Endodermal cell (in vitro differentiated cells): ENCODE data around the gene TGFB2. TPM values are rescaled to one million over a fixed set of nuclear protein-coding genes. Genes with fewer than 3 reads are reported as not detected.

Source experiments
- DNase-seq: peaks from one replicate; pipeline ENCODE4 v3.0.0-alpha.2; 2017
- H3K27ac ChIP-seq: 2 replicates; pipeline ENCODE4 v1.5.1; 2013; ENCODE audit warnings: mild to moderate bottlenecking, low read depth, low read length, moderate library complexity
- H3K27me3 ChIP-seq: 2 replicates; pipeline ENCODE4 v1.6.1; 2013; ENCODE audit warnings: mild to moderate bottlenecking, low read length, moderate library complexity; ENCODE audit not compliant: insufficient read depth, control insufficient read depth, poor library complexity, severe bottlenecking
- H3K36me3 ChIP-seq: 2 replicates; pipeline ENCODE4 v1.7.0; 2013; ENCODE audit warnings: mild to moderate bottlenecking, low read length, moderate library complexity; ENCODE audit not compliant: control insufficient read depth, insufficient read depth
- H3K4me1 ChIP-seq: one replicate; pipeline ENCODE4 v1.7.0; 2013; ENCODE audit warnings: low read length; ENCODE audit not compliant: control insufficient read depth, insufficient read depth
- H3K4me3 ChIP-seq: 2 replicates; pipeline ENCODE4 v1.5.1; 2013; ENCODE audit warnings: mild to moderate bottlenecking, low read length, moderate library complexity
- H3K9ac ChIP-seq: 2 replicates; pipeline ENCODE4 v1.6.1; 2013; ENCODE audit warnings: mild to moderate bottlenecking, low read length, moderate library complexity; ENCODE audit not compliant: poor library complexity, severe bottlenecking; ENCODE audit errors: extremely low read depth
- H3K9me3 ChIP-seq: 2 replicates; pipeline ENCODE4 v1.6.1; 2013; ENCODE audit warnings: mild to moderate bottlenecking, low read length, moderate library complexity; ENCODE audit not compliant: control insufficient read depth
- H3K27ac Mint-ChIP-seq: 2 replicates; pipeline ENCODE4 v1.8.0; 2020; ENCODE audit warnings: mixed read lengths
- H3K27me3 Mint-ChIP-seq: 2 replicates; pipeline ENCODE4 v1.8.0; 2021; ENCODE audit warnings: mild to moderate bottlenecking, mixed read lengths; ENCODE audit not compliant: insufficient read depth
- H3K36me3 Mint-ChIP-seq: 2 replicates; pipeline ENCODE4 v1.8.0; 2020; ENCODE audit warnings: low read depth, mixed read lengths
- H3K4me1 Mint-ChIP-seq: 2 replicates; pipeline ENCODE4 v1.8.0; 2020; ENCODE audit warnings: mixed read lengths
- H3K4me3 Mint-ChIP-seq: 2 replicates; pipeline ENCODE4 v1.8.0; 2020; ENCODE audit warnings: mild to moderate bottlenecking, moderate library complexity, mixed read lengths
- H3K9me3 Mint-ChIP-seq: 2 replicates; pipeline ENCODE4 v1.8.0; 2020; ENCODE audit warnings: mild to moderate bottlenecking, mixed read lengths
- CTCF ChIP-seq: fragments of 200-600 bp; sonication (generic); conservative IDR thresholded peaks from 2 replicates; pipeline ENCODE4 v1.5.0; 2021; ENCODE audit warnings: antibody characterized with exemption, mild to moderate bottlenecking
- WGBS, 2 experiments: methylation state at CpG; one replicate each; pipeline versions ENCODE4 v1.1.5 to v1.1.7; 2013; ENCODE audit warnings: missing lambda C conversion rate in 2 of 2, mixed read lengths in 1 of 2; ENCODE audit not compliant: insufficient coverage in 1 of 2, insufficient read length in 1 of 2; 5-methylcytosine and 5-hydroxymethylcytosine counted together
- total RNA-seq, 2 donors: library from RNA; stranded (reverse); fragmentation: NEBNext Ultra II Directional in 1 of 2; extraction: Animal tissue kit (Norgen Biotek cat#: 25700) in 1 of 2; gene quantifications; 2 replicates in 1 of 2; 3 replicates in 1 of 2; pipeline ENCODE4 v1.2.1, GENCODE V29; 2021

The TGFB2 gene
- total RNA-seq, 2 donors from 2014 or later = 0.11 to 1.2 TPM

- Histone ChIP-seq H3K4me1 (no peaks in the 10 kb centered on the region), H3K36me3 (no peaks in the 10 kb centered on the region), H3K27me3 (no peaks in the 10 kb centered on the region), H3K9me3 (peaks cover 7% of the 10 kb centered on the region), H3K27ac (no peak overlapping the region), H3K4me3 (no peak overlapping the region), H3K9ac (no peak overlapping the region)
- Mint-ChIP-seq H3K36me3 (no peaks in the 10 kb centered on the region), H3K27ac (no peak overlapping the region), H3K4me1 (peaks cover 11% of the 10 kb centered on the region), H3K9me3 (no peaks in the 10 kb centered on the region), H3K4me3 (no peak overlapping the region), H3K27me3 (no peaks in the 10 kb centered on the region)
- no peak for DNase-seq
- 85 to 90% methylated on average over 5 to 8 of the region's 8 CpGs for WGBS, 2 experiments
- TF ChIP-seq CTCF = no peak
Measured at GRCh38 chr1:218397752-218398339, 52.7 kb downstream of the TGFB2 start.

GRCh38 chr1:218400624-218401023 lies 55.5 kb downstream of the TGFB2 start:
- Histone ChIP-seq H3K4me3 (no peak overlapping the region), H3K36me3 (no peaks in the 10 kb centered on the region), H3K27ac (no peak overlapping the region), H3K27me3 (no peaks in the 10 kb centered on the region), H3K4me1 (no peaks in the 10 kb centered on the region), H3K9me3 (peaks cover 7% of the 10 kb centered on the region), H3K9ac (no peak overlapping the region)
- 95 to 100% methylated on average over 2 to 3 of the region's 3 CpGs for WGBS, 2 experiments
- H3K4me3 Mint-ChIP-seq = no peak overlapping the region
- TF ChIP-seq CTCF = no peak
- no peak overlapping the region for H3K27ac Mint-ChIP-seq
- peaks cover 15% of the 10 kb centered on the region for H3K4me1 Mint-ChIP-seq
- H3K36me3 Mint-ChIP-seq = no peaks in the 10 kb centered on the region
- DNase-seq = no peak
- no peaks in the 10 kb centered on the region for H3K9me3 Mint-ChIP-seq
- H3K27me3 Mint-ChIP-seq = peaks cover 9% of the 10 kb centered on the region

- H3K27ac Mint-ChIP-seq = no peak overlapping the region
- DNase-seq = no peak
- H3K27me3 Mint-ChIP-seq = peaks cover 18% of the 10 kb centered on the region
- H3K9ac ChIP-seq = no peak overlapping the region
- no peak for TF ChIP-seq CTCF
- H3K4me3 ChIP-seq = no peak overlapping the region
- peaks cover 15% of the 10 kb centered on the region for H3K4me1 Mint-ChIP-seq
- H3K27ac ChIP-seq = no peak overlapping the region
- no peaks in the 10 kb centered on the region for H3K4me1 ChIP-seq
- H3K27me3 ChIP-seq = peaks cover 4% of the 10 kb centered on the region
- 92 to 98% methylated on average over 5 to 12 of the region's 12 CpGs for WGBS, 2 experiments
- H3K9me3 Mint-ChIP-seq = no peaks in the 10 kb centered on the region
- no peaks in the 10 kb centered on the region for H3K36me3 ChIP-seq
- peaks cover 7% of the 10 kb centered on the region for H3K9me3 ChIP-seq
- H3K36me3 Mint-ChIP-seq = no peaks in the 10 kb centered on the region
- no peak overlapping the region for H3K4me3 Mint-ChIP-seq
Measured at GRCh38 chr1:218401441-218401997, 56.4 kb downstream of the TGFB2 start.
